Measurements from ENCODE around the gene SLC6A6. TPM values are rescaled to one million over a fixed set of nuclear protein-coding genes. Genes with fewer than 3 reads are reported as not detected.

SLC6A6 gene
- total RNA-seq, 1 experiment from 2014 or later = 72.6 TPM

DNA sequence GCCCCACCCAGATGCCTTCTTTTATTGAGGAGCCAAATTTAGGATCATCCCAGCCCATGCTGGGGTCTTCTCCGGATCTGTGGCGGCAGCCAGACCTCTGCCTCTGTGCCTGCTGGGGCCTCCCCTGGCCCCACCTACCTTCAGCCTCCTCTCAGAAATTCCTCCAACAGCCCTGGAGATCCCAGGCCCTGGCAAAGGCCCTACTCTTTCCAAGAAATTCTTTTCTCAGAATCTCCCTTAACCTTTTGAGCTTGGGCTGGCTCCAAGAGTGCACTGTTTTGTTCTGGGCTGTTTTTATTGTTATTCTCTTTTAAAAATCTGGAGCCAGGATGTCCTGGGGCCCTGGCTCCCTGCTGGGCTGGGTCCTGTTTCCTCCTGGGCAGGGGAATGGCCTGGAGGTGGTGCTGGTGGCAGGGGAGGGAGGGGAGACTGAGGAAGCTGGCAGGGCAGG is 79.9 kb downstream of the SLC6A6 start:
- no peak overlapping the region for H3K23ac ChIP-seq (ENCODE audit: insufficient read length, low read depth, low read length)
- no peak overlapping the region for H3K18ac ChIP-seq (ENCODE audit: insufficient read length, low read depth, low read length)
- no peak overlapping the region for H2BK20ac ChIP-seq (ENCODE audit: low read depth, low read length, poor library complexity, severe bottlenecking)
- no peak overlapping the region for H4K8ac ChIP-seq (replicated peaks; ENCODE audit: insufficient read length, low read depth, low read length)
- no peak overlapping the region for H3K9ac ChIP-seq (ENCODE audit: extremely low read depth, insufficient read length, low read length)
- H3K56ac ChIP-seq (ENCODE audit: insufficient read length, low read depth, low read length) = no peak overlapping the region
- no peaks in the 10 kb centered on the region for H3K27me3 ChIP-seq (ENCODE audit: insufficient read depth, low read length)
- no peaks in the 10 kb centered on the region for H4K20me1 ChIP-seq (ENCODE audit: control insufficient read depth, insufficient read depth, insufficient read length)
- H3K27ac Mint-ChIP-seq = peak overlapping the region in 2 of 3 experiments; percentile 42 to 52; a peak in 3 of 7 replicates
- no peaks in the 10 kb centered on the region for H3K23me2 ChIP-seq (ENCODE audit: insufficient read length, low read depth, low read length, poor library complexity, severe bottlenecking)
- no peaks in the 10 kb centered on the region for H3K9me3 ChIP-seq (ENCODE audit: control insufficient read depth, low read depth, low read length)
- H3K79me2 ChIP-seq (ENCODE audit: insufficient read depth, low read length) = no peaks in the 10 kb centered on the region
- H2BK15ac ChIP-seq (ENCODE audit: low read depth, low read length) = no peak overlapping the region
- H3K79me1 ChIP-seq (ENCODE audit: insufficient read depth, low read depth, low read length, poor library complexity, severe bottlenecking) = no peaks in the 10 kb centered on the region
- no peaks in the 10 kb centered on the region for H3K4me1 ChIP-seq (ENCODE audit: insufficient read depth, low read length)
- no peak overlapping the region for H3K4me2 ChIP-seq (ENCODE audit: insufficient read depth, insufficient read length, low read length)
- TF ChIP-seq, protein P1, sequence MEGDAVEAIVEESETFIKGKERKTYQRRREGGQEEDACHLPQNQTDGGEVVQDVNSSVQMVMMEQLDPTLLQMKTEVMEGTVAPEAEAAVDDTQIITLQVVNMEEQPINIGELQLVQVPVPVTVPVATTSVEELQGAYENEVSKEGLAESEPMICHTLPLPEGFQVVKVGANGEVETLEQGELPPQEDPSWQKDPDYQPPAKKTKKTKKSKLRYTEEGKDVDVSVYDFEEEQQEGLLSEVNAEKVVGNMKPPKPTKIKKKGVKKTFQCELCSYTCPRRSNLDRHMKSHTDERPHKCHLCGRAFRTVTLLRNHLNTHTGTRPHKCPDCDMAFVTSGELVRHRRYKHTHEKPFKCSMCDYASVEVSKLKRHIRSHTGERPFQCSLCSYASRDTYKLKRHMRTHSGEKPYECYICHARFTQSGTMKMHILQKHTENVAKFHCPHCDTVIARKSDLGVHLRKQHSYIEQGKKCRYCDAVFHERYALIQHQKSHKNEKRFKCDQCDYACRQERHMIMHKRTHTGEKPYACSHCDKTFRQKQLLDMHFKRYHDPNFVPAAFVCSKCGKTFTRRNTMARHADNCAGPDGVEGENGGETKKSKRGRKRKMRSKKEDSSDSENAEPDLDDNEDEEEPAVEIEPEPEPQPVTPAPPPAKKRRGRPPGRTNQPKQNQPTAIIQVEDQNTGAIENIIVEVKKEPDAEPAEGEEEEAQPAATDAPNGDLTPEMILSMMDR (conservative IDR thresholded peaks at IDR 0.05) = no peak
- H3K4ac ChIP-seq (ENCODE audit: low read depth, low read length) = no peak overlapping the region
- H3K14ac ChIP-seq (ENCODE audit: insufficient read depth, low read length) = no peak overlapping the region; the same call in 1 of the 2 replicates
- WGBS (ENCODE audit: extremely low coverage, insufficient read length, low lambda C conversion rate) = no CpG with 5 or more reads among the region's 2 CpGs
- H2AK5ac ChIP-seq (ENCODE audit: insufficient read length, low read length) = no peak overlapping the region
- H2BK120ac ChIP-seq (ENCODE audit: low read depth, low read length, poor library complexity, severe bottlenecking) = no peak overlapping the region
- no peak overlapping the region for H4K5ac ChIP-seq (ENCODE audit: insufficient read length, low read depth, low read length)
- H3K4me1 Mint-ChIP-seq = peaks cover 14 to 19% of the 10 kb centered on the region in 2 experiments
- no peaks in the 10 kb centered on the region; a peak in 1 of 5 replicates for H3K9me3 Mint-ChIP-seq
- no peak overlapping the region for H2BK12ac ChIP-seq (ENCODE audit: insufficient read length, low read depth, low read length)
- no peak overlapping the region for H3K27ac ChIP-seq (ENCODE audit: insufficient read length, low read depth, low read length)
- H3K36me3 Mint-ChIP-seq (ENCODE audit: insufficient read depth in 1 of 3, low read depth in 3 of 3) = peaks cover 44 to 89% (median 53%) of the 10 kb centered on the region in 3 experiments
- H3K27me3 Mint-ChIP-seq (ENCODE audit: low read depth) = no peaks in the 10 kb centered on the region
- H3T11ph ChIP-seq (ENCODE audit: low read length) = no peak overlapping the region
- H4K91ac ChIP-seq (ENCODE audit: insufficient read length, low read depth, low read length) = no peak overlapping the region
- no peak overlapping the region for H2BK5ac ChIP-seq (ENCODE audit: insufficient read length, low read length)
- DNase-seq = no peak
- H2AFZ ChIP-seq (ENCODE audit: low read length) = no peak overlapping the region
- no peak overlapping the region for H3K4me3 Mint-ChIP-seq

Measured in H9 (cell line).